Measurements from ENCODE around the gene TMEM132E. TPM values are rescaled to one million over a fixed set of nuclear protein-coding genes. Genes with fewer than 3 reads are reported as not detected.

The TMEM132E gene
- total and polyA plus RNA-seq, 10 of the 15 experiments (the other 5 are each of a cell fraction or from before 2014, with no cell fraction given) = not detected

GRCh38 chr17:34606763-34607162 lies 27.4 kb downstream of the TMEM132E start (continued):
- TF ChIP-seq, protein P1, sequence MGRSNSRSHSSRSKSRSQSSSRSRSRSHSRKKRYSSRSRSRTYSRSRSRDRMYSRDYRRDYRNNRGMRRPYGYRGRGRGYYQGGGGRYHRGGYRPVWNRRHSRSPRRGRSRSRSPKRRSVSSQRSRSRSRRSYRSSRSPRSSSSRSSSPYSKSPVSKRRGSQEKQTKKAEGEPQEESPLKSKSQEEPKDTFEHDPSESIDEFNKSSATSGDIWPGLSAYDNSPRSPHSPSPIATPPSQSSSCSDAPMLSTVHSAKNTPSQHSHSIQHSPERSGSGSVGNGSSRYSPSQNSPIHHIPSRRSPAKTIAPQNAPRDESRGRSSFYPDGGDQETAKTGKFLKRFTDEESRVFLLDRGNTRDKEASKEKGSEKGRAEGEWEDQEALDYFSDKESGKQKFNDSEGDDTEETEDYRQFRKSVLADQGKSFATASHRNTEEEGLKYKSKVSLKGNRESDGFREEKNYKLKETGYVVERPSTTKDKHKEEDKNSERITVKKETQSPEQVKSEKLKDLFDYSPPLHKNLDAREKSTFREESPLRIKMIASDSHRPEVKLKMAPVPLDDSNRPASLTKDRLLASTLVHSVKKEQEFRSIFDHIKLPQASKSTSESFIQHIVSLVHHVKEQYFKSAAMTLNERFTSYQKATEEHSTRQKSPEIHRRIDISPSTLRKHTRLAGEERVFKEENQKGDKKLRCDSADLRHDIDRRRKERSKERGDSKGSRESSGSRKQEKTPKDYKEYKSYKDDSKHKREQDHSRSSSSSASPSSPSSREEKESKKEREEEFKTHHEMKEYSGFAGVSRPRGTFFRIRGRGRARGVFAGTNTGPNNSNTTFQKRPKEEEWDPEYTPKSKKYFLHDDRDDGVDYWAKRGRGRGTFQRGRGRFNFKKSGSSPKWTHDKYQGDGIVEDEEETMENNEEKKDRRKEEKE (IDR thresholded peaks at IDR 0.05) = no peak
- TF ChIP-seq TCF12 (IDR thresholded peaks at IDR 0.05; ENCODE audit: low read depth, low read length) = no peak
- no peak for TF ChIP-seq RCOR1 (conservative IDR thresholded peaks at IDR 0.05; ENCODE audit: low read depth, low read length)
- no peak for TF ChIP-seq POU2F2 (IDR thresholded peaks at IDR 0.05; ENCODE audit: borderline replicate concordance, low read depth, low read length)
- no peak for TF ChIP-seq MTA3 (IDR thresholded peaks at IDR 0.05; ENCODE audit: borderline replicate concordance, low read length)
- no peak for TF ChIP-seq MYC (IDR thresholded peaks at IDR 0.05; ENCODE audit: insufficient read depth, insufficient read length, insufficient replicate concordance, low read length, severe bottlenecking)
- no peak for TF ChIP-seq GABPA (IDR thresholded peaks at IDR 0.05; ENCODE audit: low read depth)

- Histone ChIP-seq H3K4me3 (no peak overlapping the region), H3K9me3 (replicated peaks; ENCODE audit: control insufficient read depth, insufficient read depth, low read length) (no peaks in the 10 kb centered on the region), H3K9ac (ENCODE audit: control insufficient read depth, insufficient read depth, low read length) (no peak overlapping the region), H3K36me3 (ENCODE audit: control insufficient read depth in 2 of 2, insufficient read depth in 2 of 2, low read length in 1 of 2) (no peaks in the 10 kb centered on the region), H3K4me2 (ENCODE audit: control insufficient read depth, insufficient read depth) (no peak overlapping the region), H3K27me3 (replicated peaks in 1 of 2; ENCODE audit: control insufficient read depth in 2 of 2, insufficient read depth in 2 of 2, low read length in 1 of 2) (peaks cover 0 to 2% of the 10 kb centered on the region in 2 experiments; a peak in 2 of 4 replicates), H3K4me1 (ENCODE audit: control insufficient read depth, insufficient read depth, low read length) (no peaks in the 10 kb centered on the region), H2AFZ (ENCODE audit: control insufficient read depth, low read depth, low read length) (no peak overlapping the region), H3K79me2 (ENCODE audit: control insufficient read depth, insufficient read depth, low read length) (no peaks in the 10 kb centered on the region), H3K27ac (ENCODE audit: control insufficient read depth, insufficient read depth) (no peak overlapping the region), H4K20me1 (ENCODE audit: control insufficient read depth, insufficient read depth) (no peaks in the 10 kb centered on the region)
- in situ Hi-C loops (cut with MboI) = no loop called here
- BruUV-seq (replicated peaks) = no TSS peak
- ATAC-seq (no peak), DNase-seq (ENCODE audit: low read depth, low spot score) (no peak), FAIRE-seq (no peak)
- ChIA-PET SMC1A (ENCODE audit: uncharacterized antibody, unreplicated experiment) (no interaction called here), RAD21 (ENCODE audit: unreplicated experiment) (no interaction called here), CTCF (no interaction called here), POLR2A (no interaction called here)
- intact Hi-C loops (cut with micrococcal nuclease; ENCODE audit: unreplicated experiment) = no loop called here
- WGBS (ENCODE audit: insufficient coverage, insufficient replicate concordance, low lambda C conversion rate, missing lambda C conversion rate) = 10% methylated on average over 4 of the region's 4 CpGs
- TF ChIP-seq SIX5 (IDR thresholded peaks at IDR 0.05; ENCODE audit: low read depth, low read length, severe bottlenecking) = no peak
- TF ChIP-seq RB1 (IDR thresholded peaks at IDR 0.05; ENCODE audit: borderline replicate concordance) = no peak
- TF ChIP-seq NFYB (IDR thresholded peaks at IDR 0.05; ENCODE audit: insufficient read depth, low read depth, low read length) = no peak
- TF ChIP-seq SREBF2 (IDR thresholded peaks at IDR 0.05; ENCODE audit: low read length) = no peak
- TF ChIP-seq KDM1A (IDR thresholded peaks at IDR 0.05; ENCODE audit: borderline replicate concordance) = no peak
- no peak for TF ChIP-seq EED (IDR thresholded peaks at IDR 0.05; ENCODE audit: low read depth)
- no peak for TF ChIP-seq GABPA (IDR thresholded peaks at IDR 0.05; ENCODE audit: low read depth)
- TF ChIP-seq BCL11A (IDR thresholded peaks at IDR 0.05; ENCODE audit: low read depth, low read length) = no peak
- TF ChIP-seq ZNF24 (IDR thresholded peaks at IDR 0.05) = no peak
- no peak for TF ChIP-seq FOXM1 (IDR thresholded peaks at IDR 0.05; ENCODE audit: low read depth, low read length)
- TF ChIP-seq MAX (IDR thresholded peaks at IDR 0.05; ENCODE audit: low read depth, low read length) = no peak
- TF ChIP-seq KLF5 (IDR thresholded peaks at IDR 0.05; ENCODE audit: partially characterized antibody) = no peak
- TF ChIP-seq, protein P2, sequence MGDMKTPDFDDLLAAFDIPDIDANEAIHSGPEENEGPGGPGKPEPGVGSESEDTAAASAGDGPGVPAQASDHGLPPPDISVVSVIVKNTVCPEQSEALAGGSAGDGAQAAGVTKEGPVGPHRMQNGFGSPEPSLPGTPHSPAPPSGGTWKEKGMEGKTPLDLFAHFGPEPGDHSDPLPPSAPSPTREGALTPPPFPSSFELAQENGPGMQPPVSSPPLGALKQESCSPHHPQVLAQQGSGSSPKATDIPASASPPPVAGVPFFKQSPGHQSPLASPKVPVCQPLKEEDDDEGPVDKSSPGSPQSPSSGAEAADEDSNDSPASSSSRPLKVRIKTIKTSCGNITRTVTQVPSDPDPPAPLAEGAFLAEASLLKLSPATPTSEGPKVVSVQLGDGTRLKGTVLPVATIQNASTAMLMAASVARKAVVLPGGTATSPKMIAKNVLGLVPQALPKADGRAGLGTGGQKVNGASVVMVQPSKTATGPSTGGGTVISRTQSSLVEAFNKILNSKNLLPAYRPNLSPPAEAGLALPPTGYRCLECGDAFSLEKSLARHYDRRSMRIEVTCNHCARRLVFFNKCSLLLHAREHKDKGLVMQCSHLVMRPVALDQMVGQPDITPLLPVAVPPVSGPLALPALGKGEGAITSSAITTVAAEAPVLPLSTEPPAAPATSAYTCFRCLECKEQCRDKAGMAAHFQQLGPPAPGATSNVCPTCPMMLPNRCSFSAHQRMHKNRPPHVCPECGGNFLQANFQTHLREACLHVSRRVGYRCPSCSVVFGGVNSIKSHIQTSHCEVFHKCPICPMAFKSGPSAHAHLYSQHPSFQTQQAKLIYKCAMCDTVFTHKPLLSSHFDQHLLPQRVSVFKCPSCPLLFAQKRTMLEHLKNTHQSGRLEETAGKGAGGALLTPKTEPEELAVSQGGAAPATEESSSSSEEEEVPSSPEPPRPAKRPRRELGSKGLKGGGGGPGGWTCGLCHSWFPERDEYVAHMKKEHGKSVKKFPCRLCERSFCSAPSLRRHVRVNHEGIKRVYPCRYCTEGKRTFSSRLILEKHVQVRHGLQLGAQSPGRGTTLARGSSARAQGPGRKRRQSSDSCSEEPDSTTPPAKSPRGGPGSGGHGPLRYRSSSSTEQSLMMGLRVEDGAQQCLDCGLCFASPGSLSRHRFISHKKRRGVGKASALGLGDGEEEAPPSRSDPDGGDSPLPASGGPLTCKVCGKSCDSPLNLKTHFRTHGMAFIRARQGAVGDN (IDR thresholded peaks at IDR 0.05) = no peak
These were observed 28.5 kb downstream of the TMEM132E start for GRCh38 chr17:34607917-34608316.

Measured in GM12878 (cell line).